Smooth muscle cell (in vitro differentiated cells): ENCODE data around the gene ANO4. TPM values are rescaled to one million over a fixed set of nuclear protein-coding genes. Genes with fewer than 3 reads are reported as not detected.

Source experiments
- DNase-seq: peaks from one replicate; lab custom pipeline; 2025; ENCODE audit not compliant: unreplicated experiment; lab: John Stamatoyannopoulos, UW
- H2AFZ ChIP-seq: fragments of 200-600 bp; sonication (generic); 2 replicates; pipeline ENCODE4 v1.6.0; 2016; ENCODE audit warnings: antibody characterized with exemption, low read depth, mild to moderate bottlenecking
- H3F3A ChIP-seq: fragments of 200-600 bp; sonication (generic); 2 replicates; pipeline ENCODE4 v1.6.0; 2017; ENCODE audit warnings: antibody characterized with exemption, low read depth
- H3K27ac ChIP-seq: fragments of 200-600 bp; sonication (generic); 2 replicates; pipeline ENCODE4 v1.5.1; 2016; ENCODE audit warnings: low read depth, mild to moderate bottlenecking
- H3K27me3 ChIP-seq: fragments of 200-600 bp; sonication (generic); 2 replicates; pipeline ENCODE4 v1.6.1; 2016; ENCODE audit warnings: low read depth, mild to moderate bottlenecking
- H3K36me3 ChIP-seq: fragments of 200-600 bp; sonication (generic); 2 replicates; pipeline ENCODE4 v1.5.1; 2016; ENCODE audit warnings: low read depth
- H3K4me1 ChIP-seq: fragments of 200-600 bp; sonication (generic); 2 replicates; pipeline ENCODE4 v1.5.1; 2016; ENCODE audit warnings: low read depth
- H3K4me2 ChIP-seq: fragments of 200-600 bp; sonication (generic); 2 replicates; pipeline ENCODE4 v1.6.0; 2016; ENCODE audit warnings: mild to moderate bottlenecking
- H3K4me3 ChIP-seq: fragments of 200-600 bp; sonication (generic); 2 replicates; pipeline ENCODE4 v1.5.1; 2016; ENCODE audit warnings: mild to moderate bottlenecking
- H3K79me2 ChIP-seq: fragments of 200-600 bp; sonication (generic); 2 replicates; pipeline ENCODE4 v1.6.0; 2016; ENCODE audit warnings: low read depth, mild to moderate bottlenecking
- H3K9ac ChIP-seq: fragments of 200-600 bp; sonication (generic); 2 replicates; pipeline ENCODE4 v1.6.0; 2016; ENCODE audit warnings: low read depth
- H3K9me3 ChIP-seq: fragments of 200-600 bp; sonication (generic); replicated peaks from 2 replicates; pipeline ENCODE4 v1.5.1; 2016; ENCODE audit warnings: low read depth
- H4K20me1 ChIP-seq: fragments of 200-600 bp; sonication (generic); 2 replicates; pipeline ENCODE4 v1.6.0; 2016; ENCODE audit warnings: low read depth
- CTCF ChIP-seq: fragments of 200-600 bp; sonication (generic); IDR thresholded peaks from 2 replicates; pipeline ENCODE4 v1.5.1; 2017; ENCODE audit warnings: borderline replicate concordance, mild to moderate bottlenecking, antibody characterized with exemption; ENCODE audit not compliant: insufficient read depth, poor library complexity, severe bottlenecking
- WGBS: methylation state at CpG from one replicate; pipeline ENCODE4 v1.1.7; 2016; ENCODE audit warnings: low lambda C conversion rate; 5-methylcytosine and 5-hydroxymethylcytosine counted together
- polyA plus RNA-seq: library from polyadenylated mRNA; unstranded; fragments of >200 nt; fragmentation: Nextera tagmentation; extraction: Ambion mirVana; gene quantifications from 2 replicates; pipeline ENCODE4 v1.2.1, GENCODE V29; 2016
- total RNA-seq: library from RNA; depleted of rRNA; stranded (reverse); fragments of >200 nt; gene quantifications from 2 replicates; pipeline ENCODE4 v1.2.3, GENCODE V29; 2014

ANO4 gene
- total and polyA plus RNA-seq, 2 experiments from 2014 or later = 27.3 to 51.7 TPM

- H3K79me2 ChIP-seq = no peaks in the 10 kb centered on the region
- no peak for TF ChIP-seq CTCF
Observed at GRCh38 chr12:100972121-100972520, 177.5 kb downstream of the ANO4 start.

GRCh38 chr12:100974341-100974740 is 179.8 kb downstream of the ANO4 start:
- Histone ChIP-seq H3K9me3 (no peaks in the 10 kb centered on the region), H3K4me2 (no peak overlapping the region), H3K4me1 (no peaks in the 10 kb centered on the region), H3K27ac (no peak overlapping the region), H3K4me3 (no peak overlapping the region), H3K79me2 (no peaks in the 10 kb centered on the region), H2AFZ (no peak overlapping the region), H3K36me3 (no peaks in the 10 kb centered on the region), H3F3A (no peaks in the 10 kb centered on the region), H3K9ac (no peak overlapping the region), H4K20me1 (no peaks in the 10 kb centered on the region), H3K27me3 (no peaks in the 10 kb centered on the region)
- no peak for TF ChIP-seq CTCF
- 100% methylated on average over 3 of the region's 3 CpGs for WGBS
- no peak for DNase-seq

More at GRCh38 chr12:100972121-100972520, 177.5 kb downstream of the ANO4 start:
- Histone ChIP-seq H4K20me1 (no peaks in the 10 kb centered on the region), H3K27me3 (no peaks in the 10 kb centered on the region), H3K4me1 (no peaks in the 10 kb centered on the region), H3K9ac (no peak overlapping the region), H3K27ac (no peak overlapping the region), H3K9me3 (no peaks in the 10 kb centered on the region), H3F3A (no peaks in the 10 kb centered on the region), H3K4me2 (no peak overlapping the region), H3K4me3 (no peak overlapping the region), H3K36me3 (no peaks in the 10 kb centered on the region), H2AFZ (no peak overlapping the region)
- DNase-seq = no peak
- 84% methylated on average over 2 of the region's 2 CpGs for WGBS

GRCh38 chr12:100974747-100975146 is 180.2 kb downstream of the ANO4 start:
- no peaks in the 10 kb centered on the region for H3K9me3 ChIP-seq
- no peaks in the 10 kb centered on the region for H3K79me2 ChIP-seq
- no peaks in the 10 kb centered on the region for H3K4me1 ChIP-seq
- H3K4me2 ChIP-seq = no peak overlapping the region
- 96% methylated on average over 9 of the region's 9 CpGs for WGBS
- no peaks in the 10 kb centered on the region for H3K36me3 ChIP-seq
- no peaks in the 10 kb centered on the region for H4K20me1 ChIP-seq
- no peak overlapping the region for H3K9ac ChIP-seq
- no peak for DNase-seq
- no peaks in the 10 kb centered on the region for H3K27me3 ChIP-seq
- H3K27ac ChIP-seq = no peak overlapping the region
- H3K4me3 ChIP-seq = no peak overlapping the region
- H3F3A ChIP-seq = no peaks in the 10 kb centered on the region
- no peak for TF ChIP-seq CTCF
- H2AFZ ChIP-seq = no peak overlapping the region

GRCh38 chr12:100976735-100977134 is 182.2 kb downstream of the ANO4 start:
- H3K9ac ChIP-seq = no peak overlapping the region
- no peak overlapping the region for H3K4me3 ChIP-seq
- no peaks in the 10 kb centered on the region for H3K36me3 ChIP-seq
- no peaks in the 10 kb centered on the region for H3K27me3 ChIP-seq
- H4K20me1 ChIP-seq = no peaks in the 10 kb centered on the region
- H3K4me2 ChIP-seq = no peak overlapping the region
- no peak overlapping the region for H2AFZ ChIP-seq
- no peaks in the 10 kb centered on the region for H3F3A ChIP-seq
- H3K9me3 ChIP-seq = no peaks in the 10 kb centered on the region
- H3K4me1 ChIP-seq = no peaks in the 10 kb centered on the region
- no peak for TF ChIP-seq CTCF
- no peak overlapping the region for H3K27ac ChIP-seq
- no peaks in the 10 kb centered on the region for H3K79me2 ChIP-seq
- 100% methylated on average over 1 of the region's 1 CpG for WGBS
- DNase-seq = no peak
